ENCODE measurements around the gene EEF1AKMT4. TPM values are rescaled to one million over a fixed set of nuclear protein-coding genes. Genes with fewer than 3 reads are reported as not detected.

Gene EEF1AKMT4
- total RNA-seq, 1 donor: 9.7 TPM

DNA sequence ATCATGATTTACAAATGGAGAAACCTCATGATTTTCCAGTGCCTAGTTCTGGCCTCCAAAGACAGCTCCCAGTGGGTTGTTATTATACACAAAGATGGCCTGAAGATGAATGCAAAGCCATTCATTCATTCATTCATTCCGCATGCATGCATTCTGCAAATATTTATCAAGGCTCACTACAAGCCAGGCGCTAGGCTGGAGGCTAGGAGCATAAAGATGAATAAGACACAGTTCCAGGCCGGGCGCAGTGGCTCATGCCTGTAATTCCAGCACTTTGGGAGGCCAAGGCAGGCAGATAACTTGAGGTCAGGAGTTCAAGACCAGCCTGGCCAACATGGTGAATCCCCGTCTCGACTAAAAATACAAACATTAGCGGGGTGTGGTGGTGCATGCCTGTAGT, 47.1 kb downstream of the EEF1AKMT4 start:
- DNase-seq (ENCODE audit: low read depth in 2 of 3, low spot score in 2 of 3): no peak

- peak; percentile 86 to 98 (median 97) for DNase-seq (ENCODE audit: low read depth in 2 of 3, low spot score in 2 of 3)
Measured at GRCh38 chr3:184298759-184299487, 49.5 kb downstream of the EEF1AKMT4 start, which contains the start of gene PSMD2. TSS of gene PSMD2 (plus strand) at chr3:184299241. CDS start at chr3:184299267, 26 bp downstream.

DNA sequence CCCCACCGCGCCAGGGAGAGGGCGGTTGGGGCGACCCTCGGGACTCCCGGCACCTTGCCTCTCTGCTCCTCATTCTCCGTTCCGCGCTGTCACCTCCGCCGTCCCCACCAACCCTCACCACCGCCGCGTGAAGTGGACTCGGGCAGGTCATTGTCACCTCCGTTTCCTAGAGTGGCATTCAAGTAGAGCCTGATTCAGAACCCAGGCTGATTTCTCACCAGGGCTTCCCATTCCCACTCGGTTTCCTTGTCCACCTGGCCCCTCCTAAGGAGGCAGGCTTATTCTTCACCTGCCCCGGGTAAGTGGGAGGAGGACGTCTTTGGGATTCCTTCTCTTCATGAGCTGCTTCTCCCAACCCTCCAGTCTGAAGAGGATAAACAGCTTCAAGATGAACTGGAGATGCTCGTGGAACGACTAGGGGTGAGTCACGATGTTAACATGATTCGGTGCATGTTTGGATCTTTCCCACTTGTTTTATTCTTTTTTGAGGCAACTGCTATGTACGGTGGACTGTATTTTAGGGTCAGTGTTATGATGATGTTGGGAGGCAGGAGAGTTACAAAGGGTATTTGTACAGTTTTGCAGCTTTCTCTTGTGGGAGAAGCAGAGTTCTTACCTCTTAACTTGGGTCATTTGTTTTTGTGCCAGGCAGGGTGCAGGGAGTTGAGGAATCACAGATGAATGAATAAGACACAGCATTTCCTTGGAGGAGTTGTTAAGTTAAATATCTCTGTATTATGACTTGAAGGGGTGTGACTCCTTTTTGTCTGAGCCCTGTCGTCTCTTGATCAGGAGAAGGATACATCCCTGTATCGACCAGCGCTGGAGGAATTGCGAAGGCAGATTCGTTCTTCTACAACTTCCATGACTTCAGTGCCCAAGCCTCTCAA, 50.3 kb downstream of the EEF1AKMT4 start:
- no peak for DNase-seq (ENCODE audit: low read depth in 2 of 3, low spot score in 2 of 3)

GRCh38 chr3:184300378-184300720, 50.9 kb downstream of the EEF1AKMT4 start:
- DNase-seq (ENCODE audit: low read depth in 2 of 3, low spot score in 2 of 3): no peak

- DNase-seq (ENCODE audit: low read depth in 2 of 3, low spot score in 2 of 3): peak in 2 of 3 donors; percentile 22 to 38
Measured at GRCh38 chr3:184305577-184305976, 56.1 kb downstream of the EEF1AKMT4 start.

DNA sequence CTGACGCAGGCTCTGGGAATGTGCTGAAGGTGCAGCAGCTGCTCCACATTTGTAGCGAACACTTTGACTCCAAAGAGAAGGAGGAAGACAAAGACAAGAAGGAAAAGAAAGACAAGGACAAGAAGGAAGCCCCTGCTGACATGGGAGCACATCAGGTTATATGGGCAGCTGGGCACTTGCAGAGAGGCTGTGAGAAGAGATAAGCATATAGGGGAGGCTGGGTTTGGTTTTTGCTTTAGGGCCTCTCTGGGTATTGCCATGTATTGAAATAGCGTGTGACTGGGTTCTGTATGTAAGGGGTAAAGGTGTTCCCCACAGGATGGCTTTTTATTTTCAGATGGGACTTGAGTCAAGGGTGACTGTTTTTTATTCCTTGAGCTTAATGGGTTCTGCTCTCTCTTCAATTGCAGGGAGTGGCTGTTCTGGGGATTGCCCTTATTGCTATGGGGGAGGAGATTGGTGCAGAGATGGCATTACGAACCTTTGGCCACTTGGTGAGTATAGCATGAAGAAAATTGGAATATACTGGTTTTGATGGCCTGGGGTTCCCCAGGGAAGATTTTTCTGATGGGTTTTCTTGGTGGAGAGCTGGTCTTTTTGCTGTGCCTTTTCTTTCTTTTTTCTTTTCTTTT, 57.0 kb downstream of the EEF1AKMT4 start:
- DNase-seq (ENCODE audit: low read depth in 2 of 3, low spot score in 2 of 3): no peak

- DNase-seq (ENCODE audit: low read depth in 2 of 3, low spot score in 2 of 3): no peak
Measured at GRCh38 chr3:184307915-184308314, 58.4 kb downstream of the EEF1AKMT4 start.

Small RNA genes within 50 kb of the gene (small RNA-seq; reads per million reads assigned to genes)
- not detected for gene MIR1224

Other genes with a start within 250 kb of the EEF1AKMT4 start
- gene ABCC5, start 231.8 kb upstream of the EEF1AKMT4 start, total RNA-seq: 18.3 TPM
- gene HTR3D, start 217.9 kb upstream of the EEF1AKMT4 start, total RNA-seq: not detected
- gene HTR3C, start 196.6 kb upstream of the EEF1AKMT4 start, total RNA-seq: not detected
- not detected for gene HTR3E, start 152.6 kb upstream of the EEF1AKMT4 start, total RNA-seq
- gene EIF2B5, start 114.3 kb upstream of the EEF1AKMT4 start, total RNA-seq: 60.3 TPM
- 38.0 TPM for gene DVL3, start 94.3 kb upstream of the EEF1AKMT4 start, total RNA-seq
- 290 TPM for gene AP2M1, start 74.8 kb upstream of the EEF1AKMT4 start, total RNA-seq
- 53.9 TPM for gene ABCF3, start 63.5 kb upstream of the EEF1AKMT4 start, total RNA-seq
- under 0.01 TPM for gene VWA5B2, start 20.1 kb upstream of the EEF1AKMT4 start, total RNA-seq
- 54.7 TPM for gene ALG3, start 710 bp upstream of the EEF1AKMT4 start, total RNA-seq
- not detected for gene CAMK2N2, start 11.9 kb downstream of the EEF1AKMT4 start, total RNA-seq
- not detected for gene ECE2, start 26.4 kb downstream of the EEF1AKMT4 start, total RNA-seq
- gene PSMD2, start 49.6 kb downstream of the EEF1AKMT4 start, total RNA-seq: 259 TPM
- gene EIF4G1, start 64.9 kb downstream of the EEF1AKMT4 start, total RNA-seq: 184 TPM
- 17.0 TPM for gene FAM131A, start 87.9 kb downstream of the EEF1AKMT4 start, total RNA-seq
- gene CLCN2, start 111.9 kb downstream of the EEF1AKMT4 start, total RNA-seq: 3.5 TPM
- 46.9 TPM for gene POLR2H, start 112.0 kb downstream of the EEF1AKMT4 start, total RNA-seq
- gene THPO, start 128.5 kb downstream of the EEF1AKMT4 start, total RNA-seq: not detected
- gene CHRD, start 130.4 kb downstream of the EEF1AKMT4 start, total RNA-seq: under 0.01 TPM

Data from hematopoietic multipotent progenitor cell (in vitro differentiated cells).